ENCODE measurements around the gene KCNQ1.

Gene KCNQ1

DNA sequence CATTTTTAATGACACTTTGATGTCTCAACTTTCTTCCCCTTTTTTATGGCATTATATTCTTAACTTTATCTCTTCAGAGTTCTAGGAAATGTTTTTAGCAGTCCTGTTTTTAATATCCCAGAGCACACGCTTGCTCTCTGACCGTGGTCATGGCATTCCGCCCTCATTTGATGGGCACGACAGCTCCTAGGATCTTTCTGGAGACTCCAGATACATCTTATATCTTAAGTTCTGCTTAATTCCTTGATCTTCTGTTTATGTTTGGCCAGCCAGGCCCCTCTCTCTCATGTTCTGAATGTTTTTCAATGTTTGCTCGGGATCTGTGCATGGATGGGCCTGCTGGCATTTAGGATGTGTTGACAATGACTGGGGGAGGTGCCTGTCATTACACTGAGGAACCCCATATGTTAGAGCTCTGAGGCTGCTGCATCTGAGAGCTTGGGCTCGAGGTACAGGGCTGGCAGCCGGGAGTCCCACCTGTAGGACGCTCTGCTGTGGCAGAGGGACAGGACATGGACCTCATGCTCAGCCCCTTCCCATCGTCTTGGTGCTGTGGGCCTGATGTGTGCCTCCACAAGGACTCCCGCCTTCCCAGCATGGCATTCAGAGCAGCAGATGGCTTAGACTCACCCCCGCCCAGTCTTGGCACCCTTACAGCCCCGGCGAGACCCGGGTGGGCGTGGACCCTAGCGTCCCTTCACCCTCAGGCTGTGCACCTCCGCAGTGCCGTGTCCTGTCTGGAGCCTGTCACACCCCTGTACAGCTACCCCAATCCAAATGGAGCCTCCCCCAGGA, 365.8 kb downstream of the KCNQ1 start:
- Histone ChIP-seq H4K20me1 (ENCODE audit: insufficient read depth, low read length) (no peaks in the 10 kb centered on the region), H3K4me3 (ENCODE audit: low read depth in 1 of 2, low read length in 2 of 2) (no peak overlapping the region), H3K79me2 (ENCODE audit: insufficient read depth, low read length) (no peaks in the 10 kb centered on the region), H3K27ac (ENCODE audit: low read length) (no peak overlapping the region), H3K36me3 (ENCODE audit: insufficient read depth, low read length) (no peaks in the 10 kb centered on the region), H3K27me3 (ENCODE audit: insufficient read depth, low read length, poor library complexity) (no peaks in the 10 kb centered on the region), H2AFZ (ENCODE audit: low read depth, low read length) (no peak overlapping the region), H3K9ac (ENCODE audit: low read depth, low read length) (no peak overlapping the region), H3K4me2 (ENCODE audit: insufficient read depth, low read length) (no peak overlapping the region), H3K9me3 (ENCODE audit: insufficient read depth, low read length, severe bottlenecking) (no peaks in the 10 kb centered on the region), H3K4me1 (ENCODE audit: insufficient read depth, low read length) (no peaks in the 10 kb centered on the region)
- ATAC-seq (ENCODE audit: insufficient read depth, low read depth), result no peak
- TF ChIP-seq, protein P1, sequence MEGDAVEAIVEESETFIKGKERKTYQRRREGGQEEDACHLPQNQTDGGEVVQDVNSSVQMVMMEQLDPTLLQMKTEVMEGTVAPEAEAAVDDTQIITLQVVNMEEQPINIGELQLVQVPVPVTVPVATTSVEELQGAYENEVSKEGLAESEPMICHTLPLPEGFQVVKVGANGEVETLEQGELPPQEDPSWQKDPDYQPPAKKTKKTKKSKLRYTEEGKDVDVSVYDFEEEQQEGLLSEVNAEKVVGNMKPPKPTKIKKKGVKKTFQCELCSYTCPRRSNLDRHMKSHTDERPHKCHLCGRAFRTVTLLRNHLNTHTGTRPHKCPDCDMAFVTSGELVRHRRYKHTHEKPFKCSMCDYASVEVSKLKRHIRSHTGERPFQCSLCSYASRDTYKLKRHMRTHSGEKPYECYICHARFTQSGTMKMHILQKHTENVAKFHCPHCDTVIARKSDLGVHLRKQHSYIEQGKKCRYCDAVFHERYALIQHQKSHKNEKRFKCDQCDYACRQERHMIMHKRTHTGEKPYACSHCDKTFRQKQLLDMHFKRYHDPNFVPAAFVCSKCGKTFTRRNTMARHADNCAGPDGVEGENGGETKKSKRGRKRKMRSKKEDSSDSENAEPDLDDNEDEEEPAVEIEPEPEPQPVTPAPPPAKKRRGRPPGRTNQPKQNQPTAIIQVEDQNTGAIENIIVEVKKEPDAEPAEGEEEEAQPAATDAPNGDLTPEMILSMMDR (IDR thresholded peaks at IDR 0.05; ENCODE audit: borderline replicate concordance, extremely low read depth, low read length, poor library complexity, severe bottlenecking), result no peak
- no peak for DNase-seq

GRCh38 chr11:2811206-2812091, 366.6 kb downstream of the KCNQ1 start:
- Histone ChIP-seq H3K4me3 (ENCODE audit: low read depth in 1 of 2, low read length in 2 of 2) (no peak overlapping the region), H3K36me3 (ENCODE audit: insufficient read depth, low read length) (no peaks in the 10 kb centered on the region), H3K4me2 (ENCODE audit: insufficient read depth, low read length) (no peak overlapping the region), H3K9me3 (ENCODE audit: insufficient read depth, low read length, severe bottlenecking) (peaks cover 6% of the 10 kb centered on the region), H3K27ac (ENCODE audit: low read length) (no peak overlapping the region), H4K20me1 (ENCODE audit: insufficient read depth, low read length) (no peaks in the 10 kb centered on the region), H3K27me3 (ENCODE audit: insufficient read depth, low read length, poor library complexity) (no peaks in the 10 kb centered on the region), H3K79me2 (ENCODE audit: insufficient read depth, low read length) (no peaks in the 10 kb centered on the region), H2AFZ (ENCODE audit: low read depth, low read length) (no peak overlapping the region), H3K4me1 (ENCODE audit: insufficient read depth, low read length) (no peaks in the 10 kb centered on the region), H3K9ac (ENCODE audit: low read depth, low read length) (no peak overlapping the region)
- ATAC-seq (ENCODE audit: insufficient read depth, low read depth) (no peak), DNase-seq (no peak)
- TF ChIP-seq, protein P1 (IDR thresholded peaks at IDR 0.05; ENCODE audit: borderline replicate concordance, extremely low read depth, low read length, poor library complexity, severe bottlenecking), result no peak
- no peak for TF ChIP-seq EZH2 (IDR thresholded peaks at IDR 0.05; ENCODE audit: borderline replicate concordance, low read depth, low read length, severe bottlenecking)

GRCh38 chr11:2812371-2812991, 367.7 kb downstream of the KCNQ1 start:
- no peak overlapping the region for H3K4me3 ChIP-seq (ENCODE audit: low read depth in 1 of 2, low read length in 2 of 2)
- no peak for DNase-seq
- H3K27me3 ChIP-seq (ENCODE audit: insufficient read depth, low read length, poor library complexity), result no peaks in the 10 kb centered on the region
- H3K4me2 ChIP-seq (ENCODE audit: insufficient read depth, low read length), result no peak overlapping the region
- no peak overlapping the region for H3K27ac ChIP-seq (ENCODE audit: low read length)
- H3K79me2 ChIP-seq (ENCODE audit: insufficient read depth, low read length), result no peaks in the 10 kb centered on the region
- TF ChIP-seq EZH2 (IDR thresholded peaks at IDR 0.05; ENCODE audit: borderline replicate concordance, low read depth, low read length, severe bottlenecking), result no peak
- TF ChIP-seq, protein P1 (IDR thresholded peaks at IDR 0.05; ENCODE audit: borderline replicate concordance, extremely low read depth, low read length, poor library complexity, severe bottlenecking), result no peak
- no peaks in the 10 kb centered on the region for H3K4me1 ChIP-seq (ENCODE audit: insufficient read depth, low read length)
- ATAC-seq (ENCODE audit: insufficient read depth, low read depth), result no peak; the same call in 2 of the 3 replicates
- peak overlapping the region; percentile 4; the same call in 1 of the 2 replicates for H2AFZ ChIP-seq (ENCODE audit: low read depth, low read length)
- H3K9ac ChIP-seq (ENCODE audit: low read depth, low read length), result no peak overlapping the region
- peaks cover 12% of the 10 kb centered on the region for H3K9me3 ChIP-seq (ENCODE audit: insufficient read depth, low read length, severe bottlenecking)
- H3K36me3 ChIP-seq (ENCODE audit: insufficient read depth, low read length), result no peaks in the 10 kb centered on the region
- no peaks in the 10 kb centered on the region for H4K20me1 ChIP-seq (ENCODE audit: insufficient read depth, low read length)
